Measurements from ENCODE around the gene GLTPD2.

GLTPD2 gene

GRCh38 chr17:4772235-4772613, 16.5 kb upstream of the GLTPD2 start:
- DNase-seq: no peak

DNA sequence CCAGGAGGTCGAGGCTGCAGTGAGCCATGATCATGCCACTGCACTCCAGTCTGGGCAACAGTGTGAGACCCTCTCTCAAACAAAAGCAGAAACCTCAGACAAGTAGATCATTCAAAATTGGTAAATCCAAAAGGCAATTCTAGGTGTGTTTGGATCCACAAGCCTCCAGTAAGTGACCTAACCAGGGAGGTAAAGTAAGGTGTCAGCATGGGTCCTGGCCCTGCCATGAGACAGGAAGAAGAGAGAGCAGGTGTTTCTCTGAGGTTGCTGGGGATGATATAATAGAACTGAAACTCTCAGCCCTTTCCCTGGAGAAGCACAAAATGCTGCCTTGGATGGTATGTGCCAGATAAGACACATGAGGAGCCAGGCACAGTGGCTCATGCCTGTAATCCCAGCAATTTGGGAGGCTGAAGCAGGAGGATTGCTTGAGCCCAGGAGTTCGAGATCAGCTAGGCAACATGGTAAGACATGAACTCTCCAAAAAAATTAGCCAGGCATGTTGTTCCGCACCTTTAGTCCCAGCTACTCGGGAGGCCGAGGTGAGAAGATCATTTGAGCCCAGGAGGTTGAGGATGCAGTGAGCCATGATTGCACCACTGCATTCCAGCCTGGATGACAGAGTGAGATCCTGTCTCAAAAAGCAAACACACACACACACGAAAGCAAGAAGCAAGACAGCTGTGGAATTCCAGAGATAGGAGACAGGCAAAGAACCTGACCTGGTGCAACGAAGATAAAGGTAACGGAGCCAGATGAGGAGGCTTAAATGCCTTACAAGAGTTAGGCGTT, 10.6 kb upstream of the GLTPD2 start:
- DNase-seq: peak; percentile 41

DNA sequence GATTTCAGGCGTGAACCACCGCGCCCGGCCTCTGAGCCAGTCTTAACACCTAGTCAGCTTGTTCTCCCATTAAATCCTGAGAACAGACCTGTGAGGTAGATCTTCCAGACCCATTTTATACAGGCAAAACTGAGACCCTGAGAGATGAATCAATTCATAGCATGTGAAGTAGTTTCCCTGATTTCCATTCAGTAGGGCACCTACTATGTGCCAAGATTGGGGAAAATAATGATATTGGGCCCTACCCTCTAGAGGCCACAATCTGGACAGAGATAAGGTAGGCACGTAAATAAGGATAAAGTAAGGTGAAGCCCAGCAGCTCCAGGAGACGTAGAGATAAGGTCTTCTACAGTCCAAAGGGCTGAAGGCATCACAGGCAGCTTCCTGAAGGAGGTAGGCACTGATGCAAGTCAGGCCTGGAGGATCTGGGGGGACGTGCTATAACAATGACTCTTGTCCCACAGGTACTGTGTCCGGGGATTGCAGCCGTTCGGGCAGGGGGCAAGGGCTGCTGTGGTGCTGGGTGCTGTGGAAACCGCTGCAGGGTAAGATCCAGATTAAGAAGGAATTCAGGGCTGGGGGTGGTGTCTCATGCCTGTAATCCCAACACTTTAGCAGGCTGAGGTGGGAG, 8.3 kb upstream of the GLTPD2 start:
- no peak for DNase-seq

GRCh38 chr17:4782652-4783051, 6.1 kb upstream of the GLTPD2 start:
- DNase-seq: no peak

DNA sequence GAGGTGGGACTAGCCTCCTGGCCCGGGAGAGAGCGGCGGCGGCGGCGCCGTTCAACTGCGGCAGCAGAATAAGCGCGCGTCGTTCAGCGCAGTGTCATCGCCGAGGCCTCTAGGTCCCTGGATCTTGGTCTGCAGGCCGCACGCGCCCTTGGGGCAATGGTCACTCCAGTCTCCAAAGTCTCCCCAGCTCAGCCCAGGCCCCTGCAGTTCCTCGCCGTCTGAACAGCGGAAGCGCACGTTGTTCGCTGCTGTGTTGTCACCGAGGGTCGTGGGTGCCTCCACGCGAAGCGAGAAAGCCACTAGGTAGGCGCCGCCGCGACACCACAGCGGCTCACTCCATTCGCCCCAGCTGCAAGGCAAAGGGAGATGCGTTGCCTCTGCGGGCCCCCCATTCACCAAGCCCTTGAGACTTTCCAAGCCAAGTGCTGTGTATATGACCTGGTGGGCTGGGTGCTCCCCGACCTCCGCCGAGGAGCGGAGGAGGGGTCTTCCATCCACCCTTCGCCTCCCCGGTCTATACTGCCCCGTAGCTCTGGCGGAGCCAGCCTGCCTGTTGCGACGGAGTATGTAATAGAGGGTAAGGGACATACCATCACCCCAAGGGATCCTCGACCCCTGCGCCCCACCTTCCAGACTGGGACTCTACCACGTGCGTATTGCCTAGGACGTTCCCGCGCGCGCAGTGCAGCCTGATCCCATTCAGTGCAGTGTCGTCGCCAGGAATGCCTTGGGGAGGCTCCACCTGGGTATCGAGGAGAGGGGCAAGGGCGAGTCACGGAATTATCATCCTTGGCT, 3.3 kb upstream of the GLTPD2 start:
- DNase-seq: no peak

DNA sequence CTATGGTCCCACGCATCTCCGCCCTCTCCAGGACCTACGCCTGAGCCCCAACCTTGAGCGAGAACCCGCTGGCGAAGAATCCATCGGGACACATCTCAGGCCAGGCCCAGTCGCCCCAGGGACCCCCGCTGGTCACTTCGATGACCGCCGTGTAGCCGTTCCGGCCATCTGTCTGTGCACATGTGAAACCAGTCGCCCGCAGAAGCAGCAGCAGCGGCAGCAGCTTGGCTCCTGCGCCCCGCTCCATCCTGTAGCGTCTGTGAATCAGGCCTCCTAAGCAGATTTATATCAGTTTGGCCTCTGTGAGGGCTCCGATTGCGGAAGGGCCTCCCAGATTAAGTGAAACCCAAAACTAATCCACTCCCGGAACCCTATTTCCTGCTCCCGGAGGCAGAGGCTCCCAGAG, 2.7 kb upstream of the GLTPD2 start, which contains the start of gene VMO1:
Gene VMO1 (minus strand): TSS at position 259 of the 406 bp plus-strand sequence. CDS start 12 bp downstream, at position 247.
- no peak for DNase-seq

GRCh38 chr17:4786516-4786915, 2.2 kb upstream of the GLTPD2 start:
- DNase-seq: no peak

DNA sequence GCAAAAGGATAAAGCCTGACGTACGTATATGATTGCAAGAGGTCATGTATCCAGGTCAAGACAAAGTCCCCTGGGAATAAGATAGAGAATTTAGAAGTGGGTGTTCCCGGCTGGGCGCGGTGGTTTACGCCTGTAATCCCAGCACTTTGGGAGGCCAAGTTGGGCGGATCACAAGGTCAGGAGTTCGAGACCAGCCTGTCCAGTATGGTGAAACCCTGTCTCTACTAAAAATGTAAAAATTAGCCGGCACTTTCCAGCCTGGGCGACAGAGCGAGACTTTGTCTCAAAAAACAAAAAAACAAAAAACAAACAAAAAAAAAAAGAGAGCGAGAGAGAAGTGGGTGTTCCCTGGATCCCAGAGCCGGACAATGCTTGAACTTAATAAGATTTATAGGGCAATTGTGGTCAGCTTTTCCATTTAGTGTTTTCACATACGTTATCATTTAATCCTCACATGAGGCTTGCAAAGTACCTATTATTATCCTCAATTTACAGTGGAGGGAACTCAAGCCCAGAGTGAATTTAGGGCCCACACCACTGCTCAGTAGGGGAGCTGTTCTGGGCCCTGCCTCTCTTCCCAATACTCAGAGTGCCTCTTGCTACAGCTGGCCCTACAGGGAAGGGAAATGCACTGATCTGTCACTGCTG, 481 bp upstream of the GLTPD2 start:
- no peak for DNase-seq

DNA sequence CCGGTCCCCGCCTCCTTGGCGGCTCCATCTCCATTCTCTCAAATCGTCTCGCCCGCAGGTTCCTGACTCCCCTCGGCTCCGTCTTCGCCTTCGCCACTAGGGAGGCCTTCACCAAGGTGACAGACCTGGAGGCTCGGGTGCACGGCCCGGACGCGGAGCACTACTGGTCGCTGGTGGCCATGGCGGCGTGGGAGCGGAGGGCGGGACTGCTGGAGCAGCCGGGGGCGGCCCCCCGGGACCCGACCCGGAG, 862 bp downstream of the GLTPD2 start:
- DNase-seq: no peak

DNA sequence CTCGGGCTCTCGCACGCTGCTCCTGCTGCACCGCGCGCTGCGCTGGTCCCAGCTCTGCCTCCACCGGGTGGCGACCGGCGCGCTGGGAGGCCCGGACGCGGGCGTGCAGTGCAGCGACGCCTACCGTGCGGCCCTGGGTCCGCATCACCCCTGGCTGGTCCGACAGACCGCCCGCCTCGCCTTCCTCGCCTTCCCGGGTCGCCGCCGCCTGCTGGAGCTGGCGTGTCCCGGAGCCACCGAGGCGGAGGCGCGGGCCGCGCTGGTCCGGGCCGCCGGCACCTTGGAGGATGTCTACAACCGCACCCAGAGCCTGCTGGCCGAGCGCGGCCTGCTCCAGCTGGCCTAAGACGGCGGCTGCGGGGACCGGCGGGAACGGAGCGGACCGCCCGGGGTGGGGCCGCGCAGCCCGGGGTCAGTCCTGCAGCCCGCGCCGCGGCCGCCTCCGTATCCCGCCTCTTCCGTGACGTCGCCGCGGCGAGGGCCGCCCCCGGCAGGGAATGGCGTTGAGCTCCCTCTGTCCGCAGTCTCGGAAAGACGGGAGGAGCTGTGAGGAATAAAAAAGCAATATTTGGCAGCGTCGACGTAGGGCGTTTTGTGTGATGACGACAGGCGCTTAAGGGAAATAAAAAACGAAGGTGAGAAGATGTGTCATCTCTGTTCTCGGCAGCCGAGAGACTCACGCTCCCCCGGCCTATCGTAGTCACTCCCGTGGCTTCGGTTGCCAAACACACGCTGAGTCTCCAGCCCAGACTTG, 1.4 kb downstream of the GLTPD2 start:
- peak; percentile 84 for DNase-seq

- DNase-seq: no peak
These were observed 1.9 kb downstream of the GLTPD2 start for GRCh38 chr17:4790705-4791088.

GRCh38 chr17:4795168-4795567, 6.4 kb downstream of the GLTPD2 start:
- no peak for DNase-seq

DNA sequence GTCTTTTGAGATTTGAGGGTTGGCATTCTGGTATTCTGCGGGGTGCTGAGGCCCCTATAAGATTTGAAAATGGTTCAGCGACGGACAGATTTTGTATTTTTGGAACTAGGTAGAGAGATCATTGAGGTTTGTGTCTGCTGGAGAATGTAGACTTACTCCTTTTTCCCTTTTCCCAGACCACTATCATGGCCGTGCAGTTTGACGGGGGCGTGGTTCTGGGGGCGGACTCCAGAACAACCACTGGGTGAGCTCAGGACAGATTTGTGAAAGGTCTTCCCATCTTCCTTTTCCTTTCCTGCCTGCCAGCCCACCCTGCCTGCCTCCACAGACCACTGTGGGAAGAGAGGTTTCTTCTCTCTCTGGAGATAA, 7.8 kb downstream of the GLTPD2 start:
- DNase-seq: no peak

- no peak for DNase-seq
These were observed 11.9 kb downstream of the GLTPD2 start for GRCh38 chr17:4800462-4801196.

- no peak for DNase-seq
These were observed 13.5 kb downstream of the GLTPD2 start, which contains the start of gene C17orf114 for GRCh38 chr17:4802228-4802627. TSS of gene C17orf114 (minus strand) at chr17:4802328.

- peak; percentile 19 for DNase-seq
These were observed 17.7 kb downstream of the GLTPD2 start for GRCh38 chr17:4806456-4806776.

GRCh38 chr17:4806777-4807604, 18.2 kb downstream of the GLTPD2 start, which contains the start of gene PLD2:
TSS of gene PLD2 (plus strand) at chr17:4807152. CDS start at chr17:4807773, 621 bp downstream.
- DNase-seq: peak; percentile 89

- DNase-seq: no peak
These were observed 19.0 kb downstream of the GLTPD2 start for GRCh38 chr17:4807605-4808377.

- DNase-seq: no peak
These were observed 19.6 kb downstream of the GLTPD2 start for GRCh38 chr17:4808378-4808767.

DNA sequence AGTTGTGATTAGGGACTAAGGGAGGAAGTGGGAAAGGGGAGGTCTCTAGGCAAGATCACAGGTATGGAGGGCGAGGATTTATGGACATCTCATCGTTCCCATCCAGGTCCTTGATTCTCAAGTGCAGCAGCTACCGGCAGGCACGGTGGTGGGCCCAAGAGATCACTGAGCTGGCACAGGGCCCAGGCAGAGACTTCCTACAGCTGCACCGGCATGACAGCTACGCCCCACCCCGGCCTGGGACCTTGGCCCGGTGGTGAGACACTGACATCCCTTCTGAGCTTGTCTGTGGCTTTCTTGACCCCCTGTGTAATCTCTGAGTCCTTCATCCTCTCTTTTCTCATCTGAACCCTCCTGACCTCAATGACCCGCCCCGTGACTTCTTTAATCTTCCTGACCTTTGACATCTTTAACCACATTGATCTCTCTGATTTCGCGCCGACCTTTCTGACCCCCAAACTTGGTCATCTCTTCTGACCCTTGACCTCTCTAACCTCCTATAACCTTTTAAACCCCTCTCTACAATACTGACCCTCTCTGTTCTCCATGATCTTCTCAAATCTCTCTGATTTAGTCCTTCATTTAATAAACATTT, 22.0 kb downstream of the GLTPD2 start:
- no peak for DNase-seq
